IMR-90 (cell line): ENCODE results near the gene CLK1.

Experiments
- BHLHE40 ChIP-seq: fragments of 150-350 bp; IDR thresholded peaks from 2 replicates; pipeline ENCODE4 v1.6.1; 2016; ENCODE audit warnings: mild to moderate bottlenecking, low read depth, low read length
- CEBPB ChIP-seq: IDR thresholded peaks from 2 replicates; pipeline ENCODE4 v1.6.1; 2012; ENCODE audit warnings: low read depth, low read length, improper control_type of control experiment
- ELK1 ChIP-seq: fragments of 150-350 bp; IDR thresholded peaks from 2 replicates; pipeline ENCODE4 v1.6.1; 2016; ENCODE audit warnings: low read depth, mild to moderate bottlenecking, low read length, moderate library complexity, borderline replicate concordance
- FOS ChIP-seq: fragments of 150-350 bp; IDR thresholded peaks from 2 replicates; pipeline ENCODE4 v1.6.1; 2016; ENCODE audit warnings: low read depth, low read length
- MAFK ChIP-seq: IDR thresholded peaks from 2 replicates; pipeline ENCODE4 v1.6.1; 2012; ENCODE audit warnings: low read depth, low read length, improper control_type of control experiment
- MAZ ChIP-seq: IDR thresholded peaks from 2 replicates; pipeline ENCODE4 v1.6.1; 2012; ENCODE audit warnings: low read depth, mild to moderate bottlenecking, low read length, improper control_type of control experiment, moderate library complexity, borderline replicate concordance
- MXI1 ChIP-seq: IDR thresholded peaks from 2 replicates; pipeline ENCODE4 v1.6.1; 2012; ENCODE audit warnings: low read depth, mild to moderate bottlenecking, low read length, moderate library complexity, borderline replicate concordance
- NFE2L2 ChIP-seq: fragments of 150-350 bp; IDR thresholded peaks from 2 replicates; pipeline ENCODE4 v1.6.1; 2016; ENCODE audit warnings: low read depth, mild to moderate bottlenecking, low read length
- POLR2A ChIP-seq: IDR thresholded peaks from 2 replicates; pipeline ENCODE4 v1.6.1; 2012; ENCODE audit warnings: mild to moderate bottlenecking, low read depth, low read length
- RAD21 ChIP-seq: IDR thresholded peaks from 2 replicates; pipeline ENCODE4 v1.6.1; 2012; ENCODE audit warnings: low read length, improper control_type of control experiment
- RCOR1 ChIP-seq: IDR thresholded peaks from 2 replicates; pipeline ENCODE4 v1.6.1; 2012; ENCODE audit warnings: mild to moderate bottlenecking, low read length, improper control_type of control experiment; ENCODE audit not compliant: insufficient replicate concordance
- RFX5 ChIP-seq: IDR thresholded peaks from 2 replicates; pipeline ENCODE4 v1.8.0; 2012; ENCODE audit warnings: low read depth, mild to moderate bottlenecking, low read length, moderate library complexity
- SMC3 ChIP-seq: fragments of 150-350 bp; IDR thresholded peaks from 2 replicates; pipeline ENCODE4 v1.6.1; 2016; ENCODE audit warnings: low read depth, mild to moderate bottlenecking, antibody characterized with exemption, low read length, moderate library complexity
- TF ChIP-seq, protein P1 (sequence below): conservative IDR thresholded peaks from 2 replicates; pipeline ENCODE4 v1.5.1; 2012; ENCODE audit warnings: mild to moderate bottlenecking, low read depth, low read length, improper control_type of control experiment

DNA sequence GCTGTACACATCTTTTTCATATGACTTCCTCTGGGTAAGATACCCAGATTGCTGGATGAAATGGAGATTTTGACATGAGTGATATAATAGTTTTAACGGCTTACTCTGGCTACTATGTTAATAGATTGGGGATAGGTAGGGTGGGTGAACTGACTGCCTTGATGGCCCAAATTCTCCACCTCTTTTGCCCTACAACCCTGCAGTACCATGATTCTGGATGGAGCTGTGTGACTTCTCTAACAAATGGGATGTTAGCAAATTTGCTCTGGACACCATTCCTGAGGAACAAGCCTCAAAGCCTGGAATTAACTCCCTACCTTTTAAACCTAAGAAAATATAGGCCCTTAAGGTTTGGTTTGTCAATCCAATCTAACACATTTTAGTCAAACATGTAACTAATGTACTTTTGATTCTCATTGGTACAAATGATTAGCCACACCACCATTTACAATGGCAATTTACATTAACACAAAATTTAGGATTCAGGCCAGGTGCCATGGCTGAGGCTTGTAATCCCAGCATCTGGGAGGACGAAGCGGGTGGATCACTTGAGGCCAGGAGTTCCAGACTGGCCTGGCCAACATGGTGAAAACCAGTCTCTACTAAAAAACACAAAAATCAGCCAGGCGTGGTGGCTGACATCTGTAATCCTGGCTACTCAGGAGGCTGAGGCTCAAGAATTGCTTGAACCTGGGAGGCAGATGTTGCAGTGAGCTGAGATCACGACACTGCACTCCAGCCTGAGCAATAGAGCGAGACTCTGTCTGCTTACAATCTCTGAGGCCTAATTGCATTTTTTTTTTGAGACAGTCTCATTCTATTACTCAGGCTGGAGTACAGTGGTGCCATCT lies 12.8 kb downstream of the CLK1 start:
- no peak for TF ChIP-seq SMC3
- TF ChIP-seq, protein P1, sequence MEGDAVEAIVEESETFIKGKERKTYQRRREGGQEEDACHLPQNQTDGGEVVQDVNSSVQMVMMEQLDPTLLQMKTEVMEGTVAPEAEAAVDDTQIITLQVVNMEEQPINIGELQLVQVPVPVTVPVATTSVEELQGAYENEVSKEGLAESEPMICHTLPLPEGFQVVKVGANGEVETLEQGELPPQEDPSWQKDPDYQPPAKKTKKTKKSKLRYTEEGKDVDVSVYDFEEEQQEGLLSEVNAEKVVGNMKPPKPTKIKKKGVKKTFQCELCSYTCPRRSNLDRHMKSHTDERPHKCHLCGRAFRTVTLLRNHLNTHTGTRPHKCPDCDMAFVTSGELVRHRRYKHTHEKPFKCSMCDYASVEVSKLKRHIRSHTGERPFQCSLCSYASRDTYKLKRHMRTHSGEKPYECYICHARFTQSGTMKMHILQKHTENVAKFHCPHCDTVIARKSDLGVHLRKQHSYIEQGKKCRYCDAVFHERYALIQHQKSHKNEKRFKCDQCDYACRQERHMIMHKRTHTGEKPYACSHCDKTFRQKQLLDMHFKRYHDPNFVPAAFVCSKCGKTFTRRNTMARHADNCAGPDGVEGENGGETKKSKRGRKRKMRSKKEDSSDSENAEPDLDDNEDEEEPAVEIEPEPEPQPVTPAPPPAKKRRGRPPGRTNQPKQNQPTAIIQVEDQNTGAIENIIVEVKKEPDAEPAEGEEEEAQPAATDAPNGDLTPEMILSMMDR, result no peak
- no peak for TF ChIP-seq RAD21
- no peak for TF ChIP-seq ELK1
- no peak for TF ChIP-seq RFX5
- TF ChIP-seq POLR2A, result no peak
- TF ChIP-seq CEBPB, result no peak
- TF ChIP-seq RCOR1, result no peak
- TF ChIP-seq FOS, result no peak
- no peak for TF ChIP-seq BHLHE40
- TF ChIP-seq MAZ, result no peak
- no peak for TF ChIP-seq MAFK
- no peak for TF ChIP-seq NFE2L2
- no peak for TF ChIP-seq MXI1
